HepG2 (cell line): Measurements from ENCODE around the gene DNMT3B.

Source experiments
- CTCF ChIP-seq: sonication (generic); formaldehyde crosslinking; IDR thresholded peaks from 2 replicates; pipeline ENCODE4 v1.5.0; 2020; ENCODE audit warnings: mild to moderate bottlenecking, missing genetic modification reagents, moderate library complexity
- EZH2 ChIP-seq: conservative IDR thresholded peaks from 2 replicates; pipeline ENCODE4 v1.6.1; 2012; ENCODE audit warnings: mild to moderate bottlenecking, low read depth, low read length, moderate library complexity
- PCBP1 ChIP-seq: fragments of 200-400 bp; formaldehyde crosslinking; IDR thresholded peaks from 2 replicates; pipeline ENCODE4 v1.6.1; 2017; ENCODE audit warnings: mild to moderate bottlenecking, low read depth, low read length, borderline replicate concordance
- PLRG1 ChIP-seq: fragments of 450-650 bp; conservative IDR thresholded peaks from 2 replicates; pipeline ENCODE4 v1.6.1; 2016
- POLR2A ChIP-seq, 2 experiments: IDR thresholded peaks; 2 replicates each; pipeline ENCODE4 v1.6.1; 2011; ENCODE audit warnings: low read depth in 2 of 2, low read length in 2 of 2, mild to moderate bottlenecking in 1 of 2, moderate library complexity in 1 of 2; ENCODE audit not compliant: insufficient read depth in 1 of 2
- RFX1 ChIP-seq: fragments of 450-650 bp; IDR thresholded peaks from 2 replicates; pipeline ENCODE4 v1.6.1; 2017
- SMARCE1 ChIP-seq: fragments of 450-650 bp; IDR thresholded peaks from 2 replicates; pipeline ENCODE4 v1.6.1; 2017; ENCODE audit warnings: borderline replicate concordance
- TBL1XR1 ChIP-seq: fragments of 150-350 bp; IDR thresholded peaks from 2 replicates; pipeline ENCODE4 v1.6.1; 2014; ENCODE audit warnings: borderline replicate concordance, low read length; ENCODE audit not compliant: partially characterized antibody
- ZBTB21 ChIP-seq: sonication (generic); formaldehyde crosslinking; IDR thresholded peaks from 2 replicates; pipeline ENCODE4 v1.4.0; 2020; ENCODE audit warnings: missing genetic modification reagents
- ZNF101 ChIP-seq: sonication (generic); formaldehyde crosslinking; IDR thresholded peaks from 2 replicates; pipeline ENCODE4 v1.4.0; 2020; ENCODE audit warnings: mild to moderate bottlenecking, low read depth, missing genetic modification reagents, borderline replicate concordance

GRCh38 chr20:32796383-32796948, 34.3 kb downstream of the DNMT3B start:
- no peak for TF ChIP-seq TBL1XR1
- no peak for TF ChIP-seq POLR2A (IDR thresholded peaks at IDR 0.05; ENCODE audit: insufficient read depth in 1 of 2, low read depth in 2 of 2, low read length in 2 of 2)
- no peak for TF ChIP-seq ZNF101 (CRISPR knock-in tag)
- TF ChIP-seq PLRG1: no peak
- no peak for TF ChIP-seq CTCF
- no peak for TF ChIP-seq SMARCE1
- no peak for TF ChIP-seq RFX1
- no peak for TF ChIP-seq ZBTB21 (CRISPR knock-in tag)
- TF ChIP-seq EZH2: no peak
- TF ChIP-seq PCBP1: no peak
